Liver (tissue), 9 donors: ENCODE results near the gene YPEL4. TPM values are rescaled to one million over a fixed set of nuclear protein-coding genes. Genes with fewer than 3 reads are reported as not detected.

Source experiments
- DNase-seq: peaks from one replicate; pipeline ENCODE4 v3.0.0-alpha.2; 2017; ENCODE audit warnings: low spot score
- H3K27ac ChIP-seq, 2 donors: one replicate each; pipeline ENCODE4 v1.7.0; 2013; ENCODE audit warnings: inconsistent platforms in 2 of 2, low read length in 2 of 2, control low read depth in 1 of 2, low read depth in 1 of 2, mild to moderate bottlenecking in 1 of 2
- H3K27me3 ChIP-seq, 4 donors: one replicate each; pipeline versions ENCODE4 v1.6.1 to v1.7.0; 2013; ENCODE audit warnings: low read length in 3 of 4, inconsistent platforms in 1 of 4, mild to moderate bottlenecking in 1 of 4, moderate library complexity in 1 of 4; ENCODE audit not compliant: control insufficient read depth in 4 of 4, insufficient read depth in 4 of 4
- H3K36me3 ChIP-seq, 4 donors: one replicate each; pipeline versions ENCODE4 v1.6.1 to v1.7.0; 2013; ENCODE audit warnings: low read length in 3 of 4, mild to moderate bottlenecking in 3 of 4, low read depth in 1 of 4, moderate library complexity in 1 of 4; ENCODE audit not compliant: control insufficient read depth in 4 of 4, insufficient read depth in 3 of 4
- H3K4me1 ChIP-seq, 4 donors: one replicate each; pipeline versions ENCODE4 v1.6.1 to v1.7.0; 2013; ENCODE audit warnings: low read length in 3 of 4, mild to moderate bottlenecking in 3 of 4, moderate library complexity in 1 of 4; ENCODE audit not compliant: control insufficient read depth in 4 of 4, insufficient read depth in 4 of 4
- H3K4me3 ChIP-seq, 3 donors: one replicate each; pipeline versions ENCODE4 v1.6.1 to v1.7.0; 2013; ENCODE audit warnings: low read length in 3 of 3, control low read depth in 1 of 3, low read depth in 1 of 3, mild to moderate bottlenecking in 1 of 3
- H3K9ac ChIP-seq, 2 donors: one replicate each; pipeline ENCODE4 v1.7.0; 2013; ENCODE audit warnings: low read length in 2 of 2, mild to moderate bottlenecking in 2 of 2, moderate library complexity in 2 of 2, control low read depth in 1 of 2, low read depth in 1 of 2
- H3K9me3 ChIP-seq, 4 donors: one replicate each; pipeline versions ENCODE4 v1.6.1 to v1.7.0; 2013; ENCODE audit warnings: low read length in 3 of 4; ENCODE audit not compliant: control insufficient read depth in 4 of 4
- ATF3 ChIP-seq: IDR thresholded peaks from 2 replicates; pipeline ENCODE4 v1.6.1; 2016; ENCODE audit warnings: antibody characterized with exemption
- CTCF ChIP-seq: fragments of 150-350 bp; IDR thresholded peaks from 2 replicates; pipeline ENCODE4 v1.5.1; 2017; ENCODE audit warnings: improper control_type of control experiment, low read depth, low read length; ENCODE audit not compliant: missing input control
- FOXA1 ChIP-seq: IDR thresholded peaks from 2 replicates; pipeline ENCODE4 v1.6.1; 2016; ENCODE audit warnings: antibody characterized with exemption
- FOXA2 ChIP-seq: IDR thresholded peaks from 2 replicates; pipeline ENCODE4 v1.6.1; 2016; ENCODE audit warnings: antibody characterized with exemption
- GABPA ChIP-seq, 2 donors: IDR thresholded peaks in 1 of 2; conservative IDR thresholded peaks in 1 of 2; 2 replicates each; pipeline ENCODE4 v1.6.1; 2016; ENCODE audit warnings: antibody characterized with exemption in 2 of 2, mild to moderate bottlenecking in 1 of 2, moderate library complexity in 1 of 2
- HNF4G ChIP-seq: IDR thresholded peaks from 2 replicates; pipeline ENCODE4 v1.6.1; 2016; ENCODE audit warnings: antibody characterized with exemption
- JUND ChIP-seq, 2 donors: IDR thresholded peaks; 2 replicates each; pipeline ENCODE4 v1.6.1; 2016; ENCODE audit warnings: antibody characterized with exemption in 2 of 2
- MAX ChIP-seq: IDR thresholded peaks from 2 replicates; pipeline ENCODE4 v1.6.1; 2016; ENCODE audit warnings: antibody characterized with exemption
- NR2F2 ChIP-seq: IDR thresholded peaks from 2 replicates; pipeline ENCODE4 v1.6.1; 2016; ENCODE audit warnings: antibody characterized with exemption
- RXRA ChIP-seq, 2 donors: IDR thresholded peaks; 2 replicates each; pipeline ENCODE4 v1.6.1; 2017 to 2018; ENCODE audit warnings: antibody characterized with exemption in 2 of 2, mild to moderate bottlenecking in 1 of 2
- SP1 ChIP-seq: IDR thresholded peaks from 2 replicates; pipeline ENCODE4 v1.6.1; 2018; ENCODE audit warnings: antibody characterized with exemption, mild to moderate bottlenecking
- YY1 ChIP-seq: IDR thresholded peaks from 2 replicates; pipeline ENCODE4 v1.6.1; 2016; ENCODE audit warnings: antibody characterized with exemption, mild to moderate bottlenecking
- ZBTB33 ChIP-seq: IDR thresholded peaks from 2 replicates; pipeline ENCODE4 v1.6.1; 2016; ENCODE audit warnings: antibody characterized with exemption
- WGBS: extraction: QIAGEN DNeasy Blood & Tissue Kit; methylation state at CpG from one replicate; pipeline ENCODE4 v1.1.7; 2013; 5-methylcytosine and 5-hydroxymethylcytosine counted together
- polyA plus RNA-seq, 2 donors: library from polyadenylated mRNA; stranded (reverse) in 1 of 2; unstranded in 1 of 2; fragments of 200-250 nt in 1 of 2; fragments of >200 nt in 1 of 2; fragmentation: Nextera tagmentation in 1 of 2; extraction: Ambion mirVana in 1 of 2; gene quantifications; one replicate each; pipeline versions ENCODE4 v1.2.1 to v1.2.3, GENCODE V29; 2013 to 2015
- total RNA-seq, 2 donors: library from RNA; depleted of rRNA; stranded (reverse); fragments of >200 nt; gene quantifications; one replicate each; pipeline ENCODE4 v1.2.3, GENCODE V29; 2014
- donor health status: healthy.
- donor health status: healthy.
- donor health status: healthy.
- donor health status: healthy.
- donor health status: healthy.

YPEL4 gene
- total and polyA plus RNA-seq, 4 donors, result 0.08 to 19.9 (median 0.22) TPM

GRCh38 chr11:57679396-57679795 is 29.7 kb upstream of the YPEL4 start:
- no peaks in the 10 kb centered on the region for H3K27me3 ChIP-seq
- peaks cover 2 to 24% (median 18%) of the 10 kb centered on the region in 4 donors for H3K36me3 ChIP-seq
- no peak for DNase-seq
- H3K27ac ChIP-seq, result peak overlapping the region in 1 of 2 donors; percentile 19
- peaks cover 9 to 27% (median 18%) of the 10 kb centered on the region in 4 donors for H3K4me1 ChIP-seq
- TF ChIP-seq JUND (IDR thresholded peaks at IDR 0.05) (no peak), GABPA (IDR thresholded peaks at IDR 0.05 in 1 of 2, conservative IDR thresholded peaks at IDR 0.05 in 1 of 2) (no peak), FOXA1 (no peak), CTCF (no peak), ATF3 (no peak), MAX (no peak)
- H3K9me3 ChIP-seq, result no peaks in the 10 kb centered on the region
- H3K9ac ChIP-seq, result no peak overlapping the region
- 84% methylated on average over 4 of the region's 4 CpGs for WGBS
- H3K4me3 ChIP-seq, result no peak overlapping the region

- 92% methylated on average over 3 of the region's 3 CpGs for WGBS
- no peak for DNase-seq
- TF ChIP-seq YY1 (no peak), SP1 (no peak), RXRA (IDR thresholded peaks at IDR 0.05) (no peak), HNF4G (no peak), GABPA (IDR thresholded peaks at IDR 0.05 in 1 of 2, conservative IDR thresholded peaks at IDR 0.05 in 1 of 2) (no peak), ZBTB33 (no peak), FOXA2 (no peak), JUND (IDR thresholded peaks at IDR 0.05) (no peak), NR2F2 (no peak), CTCF (no peak)
- H3K9me3 ChIP-seq, result no peaks in the 10 kb centered on the region
- H3K4me3 ChIP-seq, result no peak overlapping the region
- no peak overlapping the region for H3K9ac ChIP-seq
- peak overlapping the region; percentile 0 to 54 for H3K27ac ChIP-seq
- peaks cover 10 to 29% (median 18%) of the 10 kb centered on the region in 4 donors for H3K4me1 ChIP-seq
- H3K36me3 ChIP-seq, result peaks cover 8 to 25% (median 19%) of the 10 kb centered on the region in 4 donors
- no peaks in the 10 kb centered on the region for H3K27me3 ChIP-seq
Measured at GRCh38 chr11:57675176-57675941, 25.6 kb upstream of the YPEL4 start.
